Lung (tissue), 12 donors: ENCODE results near the gene ARL16. TPM values are rescaled to one million over a fixed set of nuclear protein-coding genes. Genes with fewer than 3 reads are reported as not detected.

ENCODE experiments used
- ATAC-seq: fragments of 200-7000 bp; cut with Tn5 transposase; one replicate; pipeline ENCODE4 v1.9.1; 2020; ENCODE audit warnings: moderate number of reproducible peaks; ENCODE audit not compliant: insufficient read depth, low FRiP score
- DNase-seq, 3 donors: peaks; one replicate each; pipeline ENCODE4 v3.0.0-alpha.2; 2013 to 2017
- H3K27ac ChIP-seq, 2 donors: one replicate each; pipeline ENCODE4 v1.5.1; 2013; ENCODE audit warnings: mild to moderate bottlenecking in 2 of 2, moderate library complexity in 2 of 2, control low read depth in 1 of 2, inconsistent platforms in 1 of 2, low read depth in 1 of 2, low read length in 1 of 2
- H3K27me3 ChIP-seq, 3 donors: one replicate each; pipeline ENCODE4 v1.5.1; 2013; ENCODE audit warnings: low read length in 2 of 3; ENCODE audit not compliant: control insufficient read depth in 3 of 3, insufficient read depth in 3 of 3
- H3K36me3 ChIP-seq, 4 donors: one replicate each; pipeline ENCODE4 v1.5.1; 2013; ENCODE audit warnings: low read length in 4 of 4, mild to moderate bottlenecking in 1 of 4, moderate library complexity in 1 of 4; ENCODE audit not compliant: control insufficient read depth in 4 of 4, insufficient read depth in 4 of 4
- H3K4me1 ChIP-seq, 5 donors: one replicate each; pipeline ENCODE4 v1.5.1; 2013; ENCODE audit warnings: low read length in 5 of 5, mild to moderate bottlenecking in 2 of 5, moderate library complexity in 1 of 5; ENCODE audit not compliant: control insufficient read depth in 5 of 5, insufficient read depth in 5 of 5
- H3K4me3 ChIP-seq: one replicate; pipeline ENCODE4 v1.5.1; 2013; ENCODE audit warnings: mild to moderate bottlenecking, control low read depth, moderate library complexity
- H3K9ac ChIP-seq, 2 donors: one replicate each; pipeline ENCODE4 v1.5.1; 2013; ENCODE audit warnings: low read length in 2 of 2, control low read depth in 1 of 2; ENCODE audit not compliant: insufficient read depth in 1 of 2
- H3K9me3 ChIP-seq, 4 donors: one replicate each; pipeline ENCODE4 v1.5.1; 2013; ENCODE audit warnings: low read length in 3 of 4, mild to moderate bottlenecking in 1 of 4, moderate library complexity in 1 of 4; ENCODE audit not compliant: control insufficient read depth in 4 of 4, insufficient read depth in 3 of 4
- WGBS, 2 donors: extraction: QIAGEN DNeasy Blood & Tissue Kit; methylation state at CpG; one replicate each; pipeline ENCODE4 v1.1.7; 2013; 5-methylcytosine and 5-hydroxymethylcytosine counted together
- polyA plus RNA-seq, 2 donors: library from polyadenylated mRNA; stranded (reverse); fragments of 200-250 nt; gene quantifications; one replicate each; pipeline ENCODE4 v1.2.1, GENCODE V29; 2013
- total RNA-seq, 2 donors: library from RNA; depleted of rRNA in 1 of 2; stranded (reverse); fragments of >200 nt in 1 of 2; gene quantifications; one replicate each; pipeline ENCODE4 v1.2.1, GENCODE V29; 2014 to 2021
- TF ChIP-seq, protein P1 (sequence below): IDR thresholded peaks from 2 replicates; pipeline ENCODE4 v1.5.1; 2012; ENCODE audit warnings: mild to moderate bottlenecking; ENCODE audit errors: control extremely low read depth, extremely low read depth
- donor health status: control.
- donor health status: control.
- donor health status: Bipolar disorder and iron deficiency.
- donor health status: healthy.
- donor health status: DM: yes; HTN: yes; CAD: no.

ARL16 gene
- total and polyA plus RNA-seq, 4 donors = 27.4 to 59.5 (median 29.8) TPM

DNA sequence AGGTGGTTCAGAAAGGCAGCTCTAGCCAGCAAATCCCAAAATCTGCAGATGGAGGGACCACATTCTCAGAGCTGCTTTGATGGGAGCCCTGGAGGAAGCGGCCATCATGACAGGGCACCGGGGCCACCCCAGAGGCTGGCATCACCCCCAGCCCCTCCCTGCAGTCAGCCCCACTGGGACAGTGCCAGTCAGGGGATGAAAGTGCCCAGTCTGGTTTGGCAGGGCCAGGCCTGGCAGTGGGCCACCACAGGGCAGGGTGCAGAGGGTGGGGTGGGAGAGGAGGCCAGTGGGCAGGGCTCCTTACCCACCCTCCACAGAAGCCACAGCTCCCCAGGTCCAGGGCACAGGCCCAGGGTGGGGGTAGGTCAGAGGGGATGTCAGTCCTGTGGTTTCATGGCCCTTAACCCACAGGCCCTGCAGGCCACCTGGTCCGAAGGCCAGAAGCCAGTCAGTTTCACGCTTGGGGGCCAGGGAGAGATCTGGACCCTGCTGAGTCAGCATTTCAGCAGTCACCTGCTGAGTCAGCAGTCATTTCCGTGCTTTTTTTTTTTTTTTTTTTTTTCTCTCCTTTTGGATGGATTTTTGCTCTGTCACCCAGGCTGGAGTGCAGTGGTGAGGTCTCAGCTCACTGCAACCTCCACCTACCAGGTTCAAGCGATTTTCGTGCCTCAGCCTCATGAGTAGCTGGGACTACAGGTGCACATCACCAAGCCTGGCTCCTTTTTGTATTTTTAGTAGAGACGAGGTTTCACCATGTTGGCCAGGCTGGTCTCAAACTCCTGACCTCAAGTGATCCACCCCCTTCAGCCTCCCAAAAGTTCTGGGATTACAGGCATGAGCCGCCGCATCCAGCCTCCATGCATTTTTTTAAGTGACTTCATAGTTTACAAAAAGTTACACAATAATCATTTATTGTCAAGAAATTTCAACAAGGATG is 38.9 kb upstream of the ARL16 start:
- peak overlapping the region in 1 of 2 donors; percentile 78 for H3K27ac ChIP-seq

DNA sequence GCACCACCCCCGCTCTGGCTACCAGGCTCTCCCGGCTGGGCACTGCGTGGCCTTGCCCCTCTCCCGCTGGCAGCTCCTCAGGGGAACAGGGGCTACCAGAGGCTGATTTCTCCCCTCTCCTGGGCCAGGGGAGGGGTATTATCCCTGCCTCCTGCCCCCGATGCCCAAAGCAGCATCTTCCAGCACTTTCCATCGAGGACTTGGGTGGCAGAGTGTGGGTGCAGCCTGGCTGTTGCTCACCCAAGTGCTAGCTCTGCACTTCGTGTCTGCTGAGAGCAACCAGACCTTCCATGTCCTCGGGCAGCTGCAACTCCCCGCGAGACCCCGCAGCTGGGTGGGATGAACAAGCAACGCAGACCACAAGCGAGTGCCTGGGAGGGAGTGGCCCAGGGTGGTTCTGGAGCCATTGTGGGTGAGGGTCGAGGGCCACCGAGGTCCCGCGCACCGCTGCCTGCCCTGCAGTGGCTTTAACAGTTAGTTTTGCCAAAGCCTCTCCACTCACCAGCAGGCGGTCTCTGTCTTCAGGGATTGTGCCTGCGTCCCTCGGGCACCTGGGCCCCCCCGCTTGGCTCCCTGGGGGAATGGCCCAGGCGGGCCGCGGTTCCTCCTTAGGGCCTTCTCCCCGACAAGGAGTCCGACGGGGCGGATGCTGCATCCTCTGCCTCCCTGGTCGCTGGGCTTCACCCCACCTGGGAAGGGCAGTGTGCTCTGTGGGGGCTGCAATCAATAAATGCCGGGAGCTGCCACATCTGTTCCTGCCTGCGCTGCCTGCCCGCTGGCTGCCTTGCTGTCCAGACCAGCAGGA is 36.9 kb upstream of the ARL16 start:
- 91 to 93% methylated on average over 33 of the region's 33 CpGs for WGBS, 2 donors
- no peak for DNase-seq
- TF ChIP-seq, protein P1, sequence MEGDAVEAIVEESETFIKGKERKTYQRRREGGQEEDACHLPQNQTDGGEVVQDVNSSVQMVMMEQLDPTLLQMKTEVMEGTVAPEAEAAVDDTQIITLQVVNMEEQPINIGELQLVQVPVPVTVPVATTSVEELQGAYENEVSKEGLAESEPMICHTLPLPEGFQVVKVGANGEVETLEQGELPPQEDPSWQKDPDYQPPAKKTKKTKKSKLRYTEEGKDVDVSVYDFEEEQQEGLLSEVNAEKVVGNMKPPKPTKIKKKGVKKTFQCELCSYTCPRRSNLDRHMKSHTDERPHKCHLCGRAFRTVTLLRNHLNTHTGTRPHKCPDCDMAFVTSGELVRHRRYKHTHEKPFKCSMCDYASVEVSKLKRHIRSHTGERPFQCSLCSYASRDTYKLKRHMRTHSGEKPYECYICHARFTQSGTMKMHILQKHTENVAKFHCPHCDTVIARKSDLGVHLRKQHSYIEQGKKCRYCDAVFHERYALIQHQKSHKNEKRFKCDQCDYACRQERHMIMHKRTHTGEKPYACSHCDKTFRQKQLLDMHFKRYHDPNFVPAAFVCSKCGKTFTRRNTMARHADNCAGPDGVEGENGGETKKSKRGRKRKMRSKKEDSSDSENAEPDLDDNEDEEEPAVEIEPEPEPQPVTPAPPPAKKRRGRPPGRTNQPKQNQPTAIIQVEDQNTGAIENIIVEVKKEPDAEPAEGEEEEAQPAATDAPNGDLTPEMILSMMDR = no peak

More for the DNA sequence above, 38.9 kb upstream of the ARL16 start:
- 45 to 55% methylated on average over 10 of the region's 10 CpGs for WGBS, 2 donors
- Histone ChIP-seq H3K4me3 (no peak overlapping the region), H3K9ac (no peak overlapping the region), H3K4me1 (peaks cover 0 to 13% (median 4%) of the 10 kb centered on the region in 5 donors), H3K36me3 (no peaks in the 10 kb centered on the region), H3K9me3 (no peaks in the 10 kb centered on the region), H3K27me3 (no peaks in the 10 kb centered on the region)
- peak in 2 of 3 donors; percentile 35 to 49 for DNase-seq
- TF ChIP-seq, protein P1 = no peak
- ATAC-seq = peak; percentile 53

DNA sequence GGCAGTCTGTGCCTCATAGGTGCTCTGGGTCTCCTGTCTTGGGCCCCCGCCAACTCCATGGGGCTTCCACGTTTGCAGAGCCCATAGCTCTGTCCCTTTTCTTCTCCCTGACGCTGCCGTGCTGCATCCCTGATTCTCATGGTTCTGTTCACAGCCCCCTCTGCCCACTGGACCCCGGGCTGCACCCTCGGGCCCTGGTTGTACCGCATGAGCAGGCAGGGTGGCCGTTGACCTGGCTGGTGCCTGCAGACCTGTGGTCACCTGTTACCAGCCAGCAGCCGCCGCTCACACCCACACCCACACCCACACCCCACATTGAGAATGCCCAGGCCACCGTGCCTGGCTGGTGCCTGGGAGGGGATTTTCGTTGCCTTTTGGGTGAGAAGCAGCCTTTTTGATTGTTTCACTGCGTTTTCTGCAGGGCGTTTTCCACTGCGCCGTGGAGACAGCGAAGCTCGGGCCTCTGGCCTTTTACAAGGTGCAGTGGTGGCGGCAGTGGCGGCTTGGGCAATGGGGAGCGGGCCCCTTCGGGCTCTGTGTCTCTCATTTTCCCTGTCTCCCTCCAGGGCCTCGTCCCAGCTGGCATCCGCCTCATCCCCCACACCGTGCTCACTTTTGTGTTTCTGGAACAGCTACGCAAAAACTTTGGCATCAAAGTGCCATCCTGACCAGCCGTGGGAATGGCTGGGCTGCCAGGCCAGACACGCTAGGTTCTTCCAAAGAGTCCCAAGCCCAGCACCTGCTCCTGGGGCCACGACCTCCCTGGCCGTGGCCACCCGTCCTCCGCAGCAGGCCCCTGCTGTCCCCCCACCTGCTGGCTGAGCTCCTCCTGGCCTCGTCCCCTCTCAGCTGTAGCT is 36.0 kb upstream of the ARL16 start:
- Histone ChIP-seq H3K4me3 (no peak overlapping the region), H3K27me3 (no peaks in the 10 kb centered on the region), H3K9ac (no peak overlapping the region), H3K4me1 (peaks cover 0 to 9% (median 4%) of the 10 kb centered on the region in 5 donors), H3K9me3 (no peaks in the 10 kb centered on the region), H3K36me3 (peaks cover 0 to 2% (median 0%) of the 10 kb centered on the region in 4 donors), H3K27ac (no peak overlapping the region)
- ATAC-seq (no peak), DNase-seq (no peak)
- WGBS, 2 donors = 87 to 95% methylated on average over 32 of the region's 33 CpGs
- TF ChIP-seq, protein P1 = no peak

More for the DNA sequence above, 36.9 kb upstream of the ARL16 start:
- no peak overlapping the region for H3K27ac ChIP-seq
- H3K9ac ChIP-seq = no peak overlapping the region
- no peak overlapping the region for H3K4me3 ChIP-seq
- H3K4me1 ChIP-seq = peaks cover 0 to 11% (median 4%) of the 10 kb centered on the region in 5 donors
- ATAC-seq = no peak
- no peaks in the 10 kb centered on the region for H3K27me3 ChIP-seq
- no peaks in the 10 kb centered on the region for H3K9me3 ChIP-seq
- H3K36me3 ChIP-seq = peaks cover 0 to 2% (median 0%) of the 10 kb centered on the region in 4 donors
